NCI-H2107 treated with DMSO at 0.1 percent for 48 hours (cell line): ENCODE results near the gene CCT5.

Experiments used
- DNase-seq: peaks from one replicate; lab custom pipeline; 2025; ENCODE audit not compliant: unreplicated experiment; lab: John Stamatoyannopoulos, UW

The CCT5 gene

DNA sequence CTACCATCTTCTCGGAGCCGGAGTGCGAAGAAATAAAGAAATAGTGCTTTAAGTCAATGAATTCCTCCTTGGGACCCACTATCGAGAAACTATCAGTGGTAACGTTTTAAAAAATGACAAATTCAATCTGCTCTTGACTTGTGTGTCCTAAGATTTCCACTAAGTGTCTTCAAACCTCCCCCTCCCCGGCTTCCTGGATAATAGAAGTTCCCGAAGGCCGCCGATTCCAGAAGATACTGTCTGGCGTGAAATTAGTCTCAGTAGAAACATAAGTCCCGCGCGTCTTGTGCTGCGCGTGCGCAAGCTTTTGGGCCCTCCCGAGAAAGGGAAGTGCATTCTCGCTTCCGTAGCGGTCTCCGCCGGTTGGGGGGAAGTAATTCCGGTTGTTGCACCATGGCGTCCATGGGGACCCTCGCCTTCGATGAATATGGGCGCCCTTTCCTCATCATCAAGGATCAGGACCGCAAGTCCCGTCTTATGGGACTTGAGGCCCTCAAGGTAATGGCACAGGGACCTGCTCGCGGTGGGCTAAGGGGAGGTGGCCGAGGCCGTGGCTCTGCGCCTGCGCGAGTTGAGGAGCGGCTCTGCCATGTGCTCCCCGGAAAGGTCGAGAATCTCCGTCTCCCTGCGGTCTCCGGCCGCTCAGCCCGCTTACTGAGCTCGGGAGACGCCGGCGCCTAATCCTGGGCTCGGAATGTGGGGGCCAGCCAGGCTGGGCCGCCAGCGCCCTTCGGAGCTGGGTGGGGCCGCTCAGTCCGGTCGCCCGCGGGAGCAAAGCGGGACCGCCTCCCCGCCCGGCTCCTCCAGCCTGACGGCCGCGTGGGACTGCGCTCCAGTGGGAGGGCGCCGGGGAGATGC lies at the start of gene CCT5:
TSS of gene CCT5 (plus strand) at position 333 of the 858 bp plus-strand sequence. CDS start at position 394, 61 bp downstream.
- DNase-seq = peak; percentile 98

DNA sequence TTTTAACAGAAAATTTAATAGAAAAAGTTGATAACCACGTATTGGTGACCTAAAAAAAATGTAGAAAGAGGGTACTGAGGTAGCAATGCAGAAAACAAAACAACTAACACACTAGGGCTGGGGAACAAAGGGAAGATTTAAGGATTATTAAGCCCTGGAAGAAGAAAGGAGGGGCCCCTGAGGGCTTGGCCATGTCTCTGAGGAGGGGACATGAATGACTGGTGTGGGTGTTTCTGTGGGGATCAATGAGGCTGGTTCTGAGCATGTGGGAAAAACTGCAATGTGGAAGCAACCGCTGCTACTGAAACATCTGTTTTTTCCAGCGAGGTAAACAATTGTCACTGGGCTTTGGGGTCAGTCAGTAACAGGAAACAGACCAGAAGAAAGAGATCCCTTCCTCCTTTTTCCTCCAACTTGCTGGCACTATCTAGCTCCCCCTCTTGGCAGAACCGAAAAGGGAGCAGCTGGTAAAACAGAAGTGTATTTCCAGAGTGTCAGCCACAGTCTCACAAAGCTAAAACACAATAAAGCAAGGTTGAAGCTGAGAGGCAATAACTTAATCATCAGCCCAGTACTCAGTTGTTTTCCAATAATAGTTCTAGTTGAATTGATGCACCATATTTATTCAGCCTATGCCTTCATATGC lies 48.7 kb upstream of the CCT5 start:
- no peak for DNase-seq

DNA sequence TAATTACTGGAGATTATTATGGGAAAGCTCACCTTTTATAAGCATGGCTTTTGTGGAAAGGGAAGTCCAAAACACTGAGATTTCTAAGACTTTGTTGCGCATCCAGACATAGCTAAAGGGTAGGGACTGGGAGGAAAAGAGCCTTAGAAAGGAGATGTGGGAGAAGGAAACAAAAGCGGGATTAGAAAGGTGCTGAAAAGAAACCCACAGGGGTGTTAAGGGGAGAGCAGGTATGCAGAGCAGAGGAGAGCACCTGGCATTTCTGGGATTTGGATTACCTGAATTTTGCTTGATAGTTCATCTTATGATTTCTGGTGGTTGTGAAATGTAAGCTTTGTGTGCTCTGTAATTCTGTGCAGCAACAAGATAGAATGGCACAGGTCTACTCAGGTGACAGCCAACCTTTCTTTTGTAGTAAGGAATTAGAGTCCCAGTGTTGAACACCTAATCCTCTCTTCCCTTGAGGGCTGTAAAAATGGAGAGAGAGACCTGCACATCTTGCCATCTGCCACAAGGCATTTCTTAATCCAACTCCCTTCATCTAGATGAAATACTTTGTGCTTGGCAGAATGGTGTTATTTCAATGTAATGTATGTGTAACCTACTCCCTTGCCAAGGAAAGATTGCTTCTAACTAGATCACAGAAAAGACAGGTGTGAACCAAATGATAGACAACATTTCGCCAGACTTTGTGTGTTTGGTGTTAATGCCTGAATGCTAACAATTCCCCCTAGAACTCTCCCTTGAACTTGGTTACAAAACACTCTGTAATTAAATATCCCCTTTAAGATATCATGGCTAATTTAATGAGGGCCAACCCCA lies 47.8 kb upstream of the CCT5 start:
- DNase-seq = no peak

DNA sequence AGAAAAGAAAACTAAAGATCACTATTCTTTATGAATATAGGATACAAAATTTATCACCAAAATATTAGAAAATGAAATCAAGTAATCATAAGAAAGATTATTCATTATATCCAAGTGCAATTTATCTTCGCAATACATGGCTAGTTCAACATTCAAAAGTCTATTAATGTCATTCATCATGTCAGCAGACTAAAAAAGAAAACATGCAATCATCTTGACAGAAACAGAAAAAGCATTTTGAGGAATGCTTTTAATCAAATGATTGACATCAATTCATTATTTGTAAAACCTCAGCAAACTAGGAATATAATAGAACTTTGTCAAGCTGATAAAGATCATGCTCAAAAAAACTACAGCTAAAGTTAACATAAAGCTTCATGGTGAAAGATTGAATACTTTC lies 41.1 kb upstream of the CCT5 start:
- DNase-seq = no peak

DNA sequence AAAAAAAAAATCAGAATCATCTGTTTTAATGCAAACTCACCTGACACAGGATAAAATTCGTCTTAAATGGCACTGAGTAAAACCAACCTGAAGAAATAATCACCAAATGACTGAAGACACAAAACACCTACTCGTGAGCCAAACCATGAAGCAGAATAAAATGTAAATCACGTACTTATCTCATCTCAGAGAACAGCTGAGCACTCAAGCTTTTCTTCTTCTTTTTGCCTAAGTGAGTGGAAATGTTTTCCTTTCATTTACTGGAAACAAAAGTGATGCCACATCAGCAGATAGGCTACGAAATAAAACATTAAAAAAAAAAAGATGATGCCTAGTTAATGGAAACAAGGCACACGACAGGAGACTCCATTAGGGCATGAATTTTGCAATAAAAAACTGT lies 36.8 kb upstream of the CCT5 start:
- no peak for DNase-seq

DNA sequence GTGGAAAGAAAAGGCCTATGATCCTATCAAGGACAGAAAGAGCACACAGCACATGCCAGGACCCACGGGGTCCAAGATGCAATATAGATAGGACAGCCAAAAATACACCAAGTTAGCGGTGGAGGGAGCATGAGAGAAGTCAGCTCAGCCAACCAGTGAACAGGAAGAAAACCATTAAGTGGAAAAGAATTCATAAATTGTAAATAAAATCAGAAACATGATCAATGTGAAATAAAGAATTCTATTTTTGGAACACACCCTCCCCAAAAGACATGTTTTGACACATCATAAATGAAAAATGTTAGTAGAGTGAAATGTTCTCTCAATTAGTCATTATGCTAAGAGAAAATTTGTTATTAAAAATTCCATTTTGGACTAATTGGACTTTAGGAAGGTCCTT lies 36.0 kb upstream of the CCT5 start:
- DNase-seq = no peak

DNA sequence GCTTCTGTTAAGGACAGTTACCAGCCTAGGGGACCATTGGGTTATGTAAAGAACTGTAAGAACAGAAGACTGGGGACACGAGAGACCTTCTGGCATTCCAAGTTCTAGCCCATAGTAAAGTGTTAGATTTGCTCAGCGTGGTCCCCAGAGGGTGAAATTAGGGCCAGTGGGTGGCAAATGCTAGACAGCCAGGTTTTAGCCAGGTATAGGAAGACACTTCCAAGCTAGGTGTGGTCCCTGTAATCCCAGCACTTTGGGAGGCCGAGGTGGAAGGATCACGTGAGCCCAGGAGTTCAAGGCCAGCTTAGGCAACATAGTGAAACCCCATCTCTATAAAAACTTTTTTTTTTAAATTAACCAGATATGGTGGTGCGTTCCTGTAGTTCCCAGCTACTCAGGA lies 34.7 kb upstream of the CCT5 start:
- no peak for DNase-seq

DNA sequence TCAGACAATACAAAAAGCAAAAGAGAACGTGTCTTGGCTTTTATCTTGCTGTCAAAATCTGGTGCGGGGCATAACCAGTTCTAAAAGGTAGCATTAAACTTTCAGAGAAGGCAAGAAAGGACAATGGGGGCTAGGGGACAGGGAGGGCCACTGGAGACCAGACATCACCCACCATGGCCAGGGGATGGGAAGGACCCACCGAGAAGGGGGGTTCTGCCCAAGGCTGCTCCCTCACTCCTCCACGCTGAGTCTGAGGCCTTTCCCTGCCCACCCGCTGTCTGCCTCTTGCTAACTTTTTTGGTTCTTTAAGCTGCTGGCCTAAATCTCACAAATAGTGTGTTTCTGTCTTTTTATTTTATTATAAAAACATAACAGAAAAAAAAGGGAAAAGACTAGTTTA lies 34.0 kb upstream of the CCT5 start:
- no peak for DNase-seq

DNA sequence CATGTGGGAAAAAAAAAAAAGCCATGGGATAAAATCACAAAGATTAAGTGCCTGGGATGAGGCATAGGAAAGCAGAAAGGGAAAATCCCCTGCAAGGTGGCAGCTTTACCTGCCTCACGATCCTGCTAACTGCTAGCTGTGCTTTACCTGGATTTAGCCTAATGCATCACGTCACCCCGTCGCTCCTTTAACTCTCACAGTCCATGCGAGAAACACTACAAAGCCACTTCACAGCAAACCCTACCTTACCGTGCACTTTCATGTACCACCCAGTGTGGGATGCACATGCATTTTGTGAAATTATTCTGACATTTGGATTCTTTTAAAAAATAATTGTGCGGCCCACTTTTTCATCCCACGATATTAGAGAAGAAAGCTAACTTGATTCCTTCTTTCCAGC lies 31.4 kb upstream of the CCT5 start:
- DNase-seq = no peak

DNA sequence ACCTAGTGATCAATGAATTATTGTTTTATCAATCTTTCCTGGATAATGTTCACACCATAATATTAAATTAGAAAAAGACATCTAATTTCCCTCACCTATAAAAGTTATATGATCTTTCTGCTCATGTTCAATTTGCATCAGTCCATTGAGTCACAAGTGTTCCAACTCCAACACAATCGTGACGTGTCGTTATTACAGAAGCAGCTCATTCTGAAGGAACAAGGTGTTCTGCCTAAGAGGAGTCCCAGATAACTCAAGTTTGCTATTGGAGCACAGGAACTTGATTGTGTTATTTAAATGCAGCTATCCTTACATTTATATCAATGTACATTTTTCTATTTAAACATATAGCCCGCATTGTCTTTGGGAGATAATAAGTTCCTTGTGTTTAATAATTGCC lies 31.0 kb upstream of the CCT5 start:
- no peak for DNase-seq

DNA sequence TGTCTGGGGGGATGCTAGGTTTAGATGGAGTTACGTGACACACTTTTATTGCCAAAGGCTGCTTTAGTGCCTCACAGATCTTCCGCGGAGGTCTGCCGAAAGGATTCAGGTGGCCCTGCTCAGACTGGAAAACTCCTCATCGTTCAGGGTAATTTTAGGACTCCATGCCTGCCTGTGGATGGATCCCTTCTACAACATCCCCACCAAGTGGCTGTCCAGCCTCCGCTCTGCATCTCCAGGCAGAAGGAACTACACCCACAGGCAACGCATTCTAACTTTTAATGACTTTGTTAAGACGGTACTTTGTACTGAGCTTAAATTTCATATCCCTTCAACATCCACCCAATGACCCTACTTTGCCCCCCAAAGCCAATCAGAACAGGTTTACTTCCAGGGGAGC lies 29.8 kb upstream of the CCT5 start:
- DNase-seq = no peak

DNA sequence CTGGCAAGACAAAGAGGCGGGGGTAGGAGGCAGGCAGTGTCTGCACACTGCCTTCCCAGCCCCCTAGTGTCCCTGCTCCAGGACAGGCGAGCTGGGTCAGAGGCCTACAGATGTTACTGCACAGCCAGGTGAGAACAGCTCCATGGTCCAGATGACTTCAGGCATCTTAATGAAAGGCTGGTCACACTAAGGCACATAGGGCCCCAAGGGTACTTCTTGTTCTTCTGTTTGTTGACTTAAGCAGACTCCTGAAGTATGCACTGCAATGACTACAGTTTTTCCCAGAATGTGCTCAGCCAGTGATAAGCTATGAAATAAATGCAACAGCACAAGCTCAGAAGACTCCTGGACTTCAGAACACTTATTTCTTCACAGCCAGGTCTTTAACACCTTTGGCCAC lies 27.8 kb upstream of the CCT5 start:
- DNase-seq = no peak

DNA sequence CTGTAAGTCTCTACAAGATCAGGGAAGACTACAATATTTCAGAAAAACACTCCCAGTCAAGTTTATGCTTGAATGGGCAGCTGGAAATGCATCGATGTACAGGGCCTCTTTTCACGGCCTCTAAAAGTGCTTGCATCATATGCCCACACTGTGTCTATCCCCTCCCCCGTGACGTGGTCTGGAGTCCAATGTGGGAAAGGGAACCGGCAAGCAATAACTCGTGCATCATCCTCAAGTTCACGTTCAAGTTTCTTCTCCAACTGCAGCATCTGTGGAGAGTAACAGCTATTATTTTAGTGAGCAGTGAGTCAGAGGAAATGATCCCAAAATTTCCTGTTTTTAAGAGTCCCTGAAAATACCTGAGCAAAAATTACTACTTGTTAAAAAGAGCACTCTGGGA lies 22.7 kb upstream of the CCT5 start:
- no peak for DNase-seq

DNA sequence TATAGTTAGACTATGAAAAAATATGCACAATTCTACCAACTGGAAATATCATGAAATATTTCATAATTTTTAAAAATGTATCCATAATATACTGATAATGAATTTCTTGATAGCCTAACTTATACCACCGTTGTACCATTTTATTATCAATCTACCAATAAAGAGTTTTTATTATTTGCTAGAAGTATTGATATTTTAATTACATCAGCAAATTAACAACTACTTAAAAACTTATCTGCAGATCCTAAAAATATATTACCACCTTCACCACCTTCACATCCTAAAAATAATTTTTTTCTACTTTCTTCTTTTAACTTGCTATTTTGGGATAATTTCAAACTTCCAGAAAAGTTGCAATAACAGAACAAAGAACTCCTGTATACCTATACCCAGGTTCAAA lies 21.8 kb upstream of the CCT5 start:
- DNase-seq = no peak

DNA sequence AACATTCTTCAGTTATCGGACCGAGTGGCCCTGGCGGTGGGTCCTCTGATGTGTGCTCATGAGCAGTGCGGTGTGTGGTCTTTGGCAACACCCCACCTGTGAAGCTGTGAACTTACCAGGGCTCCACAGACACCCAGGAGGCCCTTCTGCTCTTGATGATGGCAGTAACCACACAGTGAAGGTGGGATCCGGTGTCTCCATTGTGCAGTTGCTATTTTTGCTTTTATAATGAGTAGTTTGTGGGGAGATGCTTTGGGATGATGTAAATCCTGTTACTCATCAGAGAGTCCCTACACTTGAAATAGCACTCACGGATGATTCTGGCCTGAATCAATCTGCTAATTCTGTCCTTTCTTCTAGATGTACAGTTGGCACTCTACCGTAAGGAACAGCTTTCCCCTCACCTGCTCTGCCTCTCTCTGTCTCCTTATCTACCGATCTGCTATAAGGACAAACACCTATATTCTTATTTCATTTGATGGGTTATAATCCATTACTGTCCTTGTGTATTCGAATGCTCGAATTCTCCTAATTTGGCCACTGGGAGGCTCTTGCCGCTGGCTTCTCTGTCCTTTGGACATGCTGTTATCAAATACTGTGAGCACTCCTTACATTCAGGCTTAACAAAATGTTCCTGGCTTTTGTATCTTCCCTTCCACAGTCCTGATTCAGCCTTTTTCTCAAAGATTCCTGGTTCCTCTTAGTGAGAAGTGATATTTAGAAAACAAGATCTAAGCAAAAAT lies 20.6 kb upstream of the CCT5 start:
- DNase-seq = no peak

DNA sequence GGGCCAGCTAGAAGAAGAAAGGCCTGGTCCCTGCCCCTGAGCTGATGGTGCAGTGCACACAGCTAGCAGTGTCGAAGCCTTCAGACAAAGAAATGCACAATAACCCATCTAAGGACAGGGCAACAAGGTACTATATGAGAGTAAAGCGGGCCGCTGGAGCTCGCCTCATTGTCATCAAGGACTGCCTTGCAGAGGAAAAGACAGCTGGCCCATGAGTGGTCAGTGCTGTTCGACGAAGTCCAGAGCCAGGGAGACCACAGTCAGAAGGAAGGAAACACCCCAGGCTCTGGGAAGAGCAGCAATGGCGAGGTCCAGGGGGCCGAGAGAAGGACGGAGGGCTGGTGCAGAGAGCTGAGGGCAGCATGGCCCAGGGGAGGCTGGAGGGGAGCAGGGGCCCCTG lies 17.7 kb upstream of the CCT5 start:
- no peak for DNase-seq

DNA sequence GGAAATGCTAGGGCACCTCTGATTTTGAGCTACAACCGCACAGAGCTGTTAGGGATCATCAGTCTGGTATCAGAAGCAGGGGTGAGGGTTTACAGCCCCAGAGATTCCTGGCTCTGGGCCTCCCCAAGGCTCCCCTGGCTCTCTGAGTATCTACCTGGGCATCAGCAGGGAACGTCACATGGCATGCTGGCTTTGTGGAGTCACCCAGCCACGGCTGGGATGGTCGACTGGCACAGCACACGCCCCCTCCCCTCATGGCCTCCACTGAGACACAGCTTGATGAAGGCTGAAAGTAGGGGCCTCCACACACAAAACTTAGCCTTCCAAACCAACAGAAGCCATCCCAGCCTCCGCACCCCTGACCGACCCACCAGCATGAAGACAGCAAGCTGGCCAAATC lies 17.1 kb upstream of the CCT5 start:
- DNase-seq = no peak

DNA sequence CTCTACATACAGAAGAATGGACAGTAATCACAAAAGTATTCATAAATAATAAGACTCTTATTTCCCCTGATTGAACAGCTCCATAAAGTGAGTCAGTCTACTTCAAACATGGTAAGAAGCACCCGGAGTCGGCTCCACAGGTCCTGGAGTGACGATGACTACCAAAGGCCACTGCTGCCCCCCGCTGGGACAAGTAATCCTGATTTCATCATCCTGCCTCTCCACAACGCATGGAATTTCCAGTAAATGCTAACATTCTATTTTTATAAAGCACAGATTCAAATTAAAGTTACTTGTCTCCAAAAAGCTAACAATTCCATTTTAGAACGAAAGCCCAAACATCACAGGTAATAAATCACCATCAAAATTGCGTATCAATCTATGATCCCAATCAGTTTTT lies 16.6 kb upstream of the CCT5 start:
- DNase-seq = no peak

DNA sequence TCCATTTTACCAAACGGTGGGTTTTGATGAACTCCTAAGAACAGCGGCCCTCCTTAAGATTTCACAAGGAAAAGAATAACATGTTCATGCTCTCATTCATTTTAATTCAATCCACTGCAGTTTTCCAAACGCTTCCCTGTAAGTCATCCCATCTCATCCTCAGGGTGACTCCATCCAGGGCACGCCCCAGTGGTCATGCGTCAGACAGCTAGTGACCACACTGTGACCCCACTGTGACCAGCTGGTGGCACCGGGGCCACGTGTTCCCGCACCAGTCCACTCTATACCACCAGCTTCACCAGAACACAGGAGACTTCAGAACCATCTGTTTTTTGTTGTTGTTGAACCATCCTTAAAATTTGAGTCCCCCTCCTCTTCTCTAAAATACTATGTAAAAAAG lies 14.7 kb upstream of the CCT5 start:
- DNase-seq = no peak

DNA sequence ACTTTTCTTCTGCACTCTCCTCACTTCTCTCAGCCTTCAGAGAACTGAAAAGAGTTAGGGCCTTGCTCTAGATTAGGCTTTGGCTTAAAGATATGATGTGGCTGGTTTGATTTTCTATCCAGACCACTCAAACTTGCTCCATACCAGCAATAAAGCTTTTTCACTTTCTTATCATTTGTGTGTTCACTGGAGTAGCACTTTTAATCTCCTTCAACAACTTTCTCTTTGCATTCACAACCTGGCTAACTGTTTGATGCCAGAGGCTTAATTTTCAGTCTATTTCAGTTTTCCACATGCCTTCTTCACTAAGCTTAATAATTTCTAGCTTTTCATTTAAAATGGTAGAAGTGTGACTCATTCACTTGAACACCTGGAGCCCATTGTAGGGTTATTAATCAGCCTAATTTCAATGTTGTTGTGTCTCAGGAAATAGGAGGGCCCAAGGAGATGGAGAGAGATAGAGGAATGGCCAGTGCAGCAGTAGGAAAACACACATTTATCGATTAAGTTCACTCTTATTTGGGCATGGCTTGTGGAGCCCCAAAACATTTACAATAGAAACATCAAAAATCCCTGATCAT lies 6.3 kb upstream of the CCT5 start:
- DNase-seq = no peak
